Measurements from ENCODE around the gene SNF8.

- no peak for TF ChIP-seq POU6F1 (CRISPR knock-in tag; IDR thresholded peaks at IDR 0.05; ENCODE audit: borderline replicate concordance, low read depth)
- no peak for TF ChIP-seq GLIS3 (CRISPR knock-in tag; IDR thresholded peaks at IDR 0.05)
- no peak for TF ChIP-seq TCF4 (CRISPR knock-in tag; IDR thresholded peaks at IDR 0.05; ENCODE audit: borderline replicate concordance)
- TF ChIP-seq RARB (CRISPR knock-in tag; IDR thresholded peaks at IDR 0.05), result no peak
- no peak for TF ChIP-seq ZFP30 (CRISPR knock-in tag; IDR thresholded peaks at IDR 0.05)
- TF ChIP-seq ZNF565 (CRISPR knock-in tag; conservative IDR thresholded peaks at IDR 0.05; ENCODE audit: low read depth), result no peak
- TF ChIP-seq CREB5 (CRISPR knock-in tag; IDR thresholded peaks at IDR 0.05; ENCODE audit: low read depth), result no peak
- no peak for TF ChIP-seq TOX (CRISPR knock-in tag; IDR thresholded peaks at IDR 0.05; ENCODE audit: borderline replicate concordance)
- no peak for TF ChIP-seq ZC3H10 (CRISPR knock-in tag; IDR thresholded peaks at IDR 0.05)
- TF ChIP-seq CSRNP3 (CRISPR knock-in tag; IDR thresholded peaks at IDR 0.05), result no peak
- no peak for TF ChIP-seq BACH2 (CRISPR knock-in tag; IDR thresholded peaks at IDR 0.05; ENCODE audit: borderline replicate concordance)
These were observed 49.3 kb upstream of the SNF8 start for GRCh38 chr17:48993951-48994350.

Data from SK-N-SH treated with all-trans-retinoic acid at 6 μM for 48 hours (cell line).